Right cardiac atrium (tissue), 5 donors: Measurements from ENCODE around the gene PNMT. TPM values are rescaled to one million over a fixed set of nuclear protein-coding genes. Genes with fewer than 3 reads are reported as not detected.

Experiments used
- ATAC-seq, 2 donors: fragments of 200-7000 bp; cut with Tn5 transposase; one replicate each; pipeline versions ENCODE4 v1.8.0 to v1.9.1; 2020; ENCODE audit warnings: moderate library complexity in 2 of 2, mild to moderate bottlenecking in 1 of 2
- DNase-seq, 3 donors: peaks; one replicate each; pipeline ENCODE4 v3.0.0-alpha.2; 2020
- H3K27ac ChIP-seq: one replicate; pipeline ENCODE4 v1.5.1; 2013; ENCODE audit warnings: mild to moderate bottlenecking, low read length, control low read depth, moderate library complexity
- H3K27me3 ChIP-seq: one replicate; pipeline ENCODE4 v1.6.1; 2013; ENCODE audit not compliant: control insufficient read depth, insufficient read depth
- H3K4me1 ChIP-seq: one replicate; pipeline ENCODE4 v1.6.1; 2013; ENCODE audit warnings: low read length; ENCODE audit not compliant: control insufficient read depth, insufficient read depth
- H3K4me3 ChIP-seq: one replicate; pipeline ENCODE4 v1.5.1; 2013; ENCODE audit warnings: low read length, control low read depth
- H3K9me3 ChIP-seq: one replicate; pipeline ENCODE4 v1.6.1; 2013; ENCODE audit warnings: low read length; ENCODE audit not compliant: control insufficient read depth
- WGBS: extraction: QIAGEN DNeasy Blood & Tissue Kit; methylation state at CpG from one replicate; pipeline ENCODE4 v1.1.7; 2013; 5-methylcytosine and 5-hydroxymethylcytosine counted together
- intact Hi-C, 4 donors: fragments of 100-400 bp; cut with DNase I; formaldehyde crosslinking; loops; one replicate each; pipeline versions ENCODE4 v1.11.0 to v1.14.0; 2022 to 2023
- polyA plus RNA-seq: library from polyadenylated mRNA; stranded (reverse); fragments of 200-250 nt; gene quantifications from one replicate; pipeline ENCODE4 v1.2.3, GENCODE V29; 2013
- total RNA-seq, 4 donors: library from RNA; stranded (reverse); fragmentation: NEBNext Ultra II Directional; extraction: Animal tissue kit (Norgen Biotek cat#: 25700); gene quantifications; one replicate each; pipeline ENCODE4 v1.2.1, GENCODE V29; 2021
- donor health status: healthy with polysubstance abuse.
- donor health status: DM: no; HTN: yes; CAD: no.
- donor health status: DM: no; HTN: no; CAD: no.
- donor health status: DM: no; HTN: yes; CAD: no; lungs with severe emphysema.
- donor health status: DM: yes; HTN: yes; CAD: no.

PNMT gene
- total and polyA plus RNA-seq, 5 donors, result 18.1 to 39.6 (median 23.1) TPM

GRCh38 chr17:39664581-39665561 lies 3.4 kb upstream of the PNMT start, which contains the start of gene TCAP:
Gene TCAP, plus strand, starts transcription at chr17:39665349. Its CDS starts 11 bp downstream, at chr17:39665360.
- peak in 2 of 3 donors; percentile 72 to 81 for DNase-seq
- Histone ChIP-seq H3K4me3 (peak within 1 kb of the TSS; percentile 25), H3K27me3 (no peaks in the 10 kb centered on the region), H3K9me3 (no peaks in the 10 kb centered on the region), H3K4me1 (peaks cover 4% of the 10 kb centered on the region), H3K27ac (peak within 1 kb of the TSS; percentile 90)
- 35% methylated on average over 15 of the region's 15 CpGs for WGBS
- intact Hi-C loops, result loop anchor here in 1 of 4 donors (10.0 kb wide), 1 partner anchor 60 kb away; no protein-coding TSS in a partner anchor
- peak; percentile 38 for ATAC-seq

- no peaks in the 10 kb centered on the region for H3K9me3 ChIP-seq
- H3K27me3 ChIP-seq, result no peaks in the 10 kb centered on the region
- H3K4me3 ChIP-seq, result peak overlapping the region; percentile 25
- peak overlapping the region; percentile 73 for H3K27ac ChIP-seq
- peak in 1 of 3 donors; percentile 73 for DNase-seq
- 47% methylated on average over 17 of the region's 17 CpGs for WGBS
- intact Hi-C loops, result loop anchor here in 1 of 4 donors (10.0 kb wide), 1 partner anchor 59 kb away; no protein-coding TSS in a partner anchor
- ATAC-seq, result peak; percentile 0 to 1
- H3K4me1 ChIP-seq, result no peaks in the 10 kb centered on the region
These were observed 2.5 kb upstream of the PNMT start for GRCh38 chr17:39665642-39666224.

- peak overlapping the region; percentile 25 for H3K4me3 ChIP-seq
- whole genome bisulfite sequencing, result 38% methylated on average over 2 of the region's 2 CpGs
These were observed 2.0 kb upstream of the PNMT start for GRCh38 chr17:39666231-39666600.

GRCh38 chr17:39666601-39667261 lies 1.5 kb upstream of the PNMT start:
- WGBS, result 46% methylated on average over 11 of the region's 11 CpGs
- Histone ChIP-seq H3K4me3 (peak overlapping the region; percentile 25), H3K27ac (peak overlapping the region; percentile 73), H3K4me1 (no peaks in the 10 kb centered on the region), H3K27me3 (no peaks in the 10 kb centered on the region), H3K9me3 (no peaks in the 10 kb centered on the region)
- DNase-seq (peak; percentile 78 to 91 (median 83)), ATAC-seq (peak; percentile 48 to 54)
- intact Hi-C loops, result loop anchor here in 1 of 4 donors (10.0 kb wide), 1 partner anchor 58 kb away; no protein-coding TSS in a partner anchor

More at GRCh38 chr17:39666231-39666600, 2.0 kb upstream of the PNMT start:
- ATAC-seq, result peak in 1 of 2 donors; percentile 1
- Histone ChIP-seq H3K27me3 (no peaks in the 10 kb centered on the region), H3K4me1 (no peaks in the 10 kb centered on the region), H3K27ac (peak overlapping the region; percentile 73), H3K9me3 (no peaks in the 10 kb centered on the region)
- intact Hi-C loops, result loop anchor here in 1 of 4 donors (10.0 kb wide), 1 partner anchor 59 kb away; no protein-coding TSS in a partner anchor
- DNase-seq, result no peak

- H3K27ac ChIP-seq, result peak overlapping the region; percentile 73
- no peaks in the 10 kb centered on the region for H3K27me3 ChIP-seq
- WGBS, result 7% methylated on average over 49 of the region's 49 CpGs
- peak overlapping the region; percentile 25 for H3K4me3 ChIP-seq
- no peaks in the 10 kb centered on the region for H3K4me1 ChIP-seq
- H3K9me3 ChIP-seq, result no peaks in the 10 kb centered on the region
- DNase-seq, result peak; percentile 58 to 86 (median 81)
- ATAC-seq, result peak; percentile 30 to 36
- intact Hi-C loops, result loop anchor here in 1 of 4 donors (10.0 kb wide), 1 partner anchor 57 kb away; no protein-coding TSS in a partner anchor
These were observed 850 bp upstream of the PNMT start for GRCh38 chr17:39667262-39667944.

GRCh38 chr17:39669897-39670735 lies 1.9 kb downstream of the PNMT start:
- Histone ChIP-seq H3K27me3 (no peaks in the 10 kb centered on the region), H3K4me1 (no peaks in the 10 kb centered on the region), H3K9me3 (no peaks in the 10 kb centered on the region), H3K4me3 (no peak overlapping the region), H3K27ac (peak overlapping the region; percentile 74)
- DNase-seq, result peak in 2 of 3 donors; percentile 55 to 60
- WGBS, result 86% methylated on average over 23 of the region's 23 CpGs
- intact Hi-C loops, result loop anchor here in 2 of 4 donors (10.0 kb wide), 2 partner anchors 45 to 55 kb away; partner anchors contain the start of gene PPP1R1B (in 1 of the 2)
- ATAC-seq, result no peak

- WGBS, result 49% methylated on average over 4 of the region's 4 CpGs
- no peaks in the 10 kb centered on the region for H3K27me3 ChIP-seq
- intact Hi-C loops, result loop anchor here in 1 of 4 donors (10.0 kb wide), 1 partner anchor 46 kb away; the partner anchor contains the start of gene PPP1R1B
- peak overlapping the region; percentile 74 for H3K27ac ChIP-seq
- H3K4me3 ChIP-seq, result no peak overlapping the region
- peaks cover 5% of the 10 kb centered on the region for H3K4me1 ChIP-seq
- ATAC-seq (no peak), DNase-seq (peak in 2 of 3 donors; percentile 37 to 44)
- H3K9me3 ChIP-seq, result no peaks in the 10 kb centered on the region
These were observed 2.5 kb downstream of the PNMT start for GRCh38 chr17:39670746-39671145.

GRCh38 chr17:39671651-39672521 lies 3.6 kb downstream of the PNMT start:
- peak overlapping the region; percentile 74 for H3K27ac ChIP-seq

More at GRCh38 chr17:39671651-39672521, 3.6 kb downstream of the PNMT start:
- intact Hi-C loops, result loop anchor here in 1 of 4 donors (10.0 kb wide), 1 partner anchor 47 kb away; the partner anchor contains the start of gene PPP1R1B
- Histone ChIP-seq H3K9me3 (no peaks in the 10 kb centered on the region), H3K4me1 (peaks cover 12% of the 10 kb centered on the region), H3K27me3 (no peaks in the 10 kb centered on the region), H3K4me3 (no peak overlapping the region)
- 44% methylated on average over 19 of the region's 19 CpGs for WGBS
- ATAC-seq (peak; percentile 5 to 10), DNase-seq (peak; percentile 58 to 88 (median 86))
